IMR-90 (cell line): ENCODE measurements around the gene GAREM1. TPM values are rescaled to one million over a fixed set of nuclear protein-coding genes. Genes with fewer than 3 reads are reported as not detected.
A peak's percentile ranks its signal among the peaks of the same experiment; 100 is the strongest.

Source experiments
- ATAC-seq: fragments of 200-7000 bp; cut with Tn5 transposase; 2 replicates; pipeline ENCODE4 v1.9.1; 2020; ENCODE audit warnings: low read depth, mild to moderate bottlenecking, moderate library complexity
- BruUV-seq: library from RNA; stranded (reverse); fragments of 400-500 nt; replicated peaks from 2 replicates; lab custom pipeline; 2021; lab: Mats Ljungman, UMichigan
- CTCF ChIA-PET: fragments of 300-600 bp; formaldehyde crosslinking; extraction: SDS; loops from one replicate; lab custom pipeline; 2021; ENCODE audit warnings: antibody characterized with exemption; lab: Yijun Ruan, JAX
- POLR2A ChIA-PET: fragments of 300-600 bp; sonication (Branson Sonifier 250); formaldehyde crosslinking; loops from one replicate; lab custom pipeline; 2022; ENCODE audit warnings: antibody characterized with exemption; ENCODE audit not compliant: unreplicated experiment; lab: Charles Lee
- DNase-seq: peaks from one replicate; pipeline ENCODE4 v3.0.0; 2013
- H2AFZ ChIP-seq: replicated peaks from 2 replicates; pipeline ENCODE3; 2013; ENCODE audit warnings: low read length, mild to moderate bottlenecking; ENCODE audit not compliant: poor library complexity
- H2AK5ac ChIP-seq: 2 replicates; pipeline ENCODE4 v1.6.1; 2013; ENCODE audit warnings: low read depth, low read length, inconsistent platforms
- H2AK9ac ChIP-seq: replicated peaks from 2 replicates; pipeline ENCODE3; 2013; ENCODE audit warnings: mild to moderate bottlenecking, low read depth, low read length, moderate library complexity; ENCODE audit not compliant: poor library complexity
- H2BK120ac ChIP-seq: 2 replicates; pipeline ENCODE4 v1.6.1; 2013; ENCODE audit warnings: low read depth, low read length, inconsistent platforms
- H2BK15ac ChIP-seq: 3 replicates; pipeline ENCODE4 v1.6.1; 2013; ENCODE audit warnings: low read depth, low read length, inconsistent platforms
- H2BK20ac ChIP-seq: 2 replicates; pipeline ENCODE4 v1.6.1; 2013; ENCODE audit warnings: low read depth, mild to moderate bottlenecking, inconsistent platforms, low read length, moderate library complexity
- H2BK5ac ChIP-seq: 2 replicates; pipeline ENCODE4 v1.6.1; 2013; ENCODE audit warnings: mild to moderate bottlenecking, low read depth, low read length, inconsistent platforms; ENCODE audit not compliant: poor library complexity, severe bottlenecking
- H3K14ac ChIP-seq: replicated peaks from 2 replicates; pipeline ENCODE4 v1.6.1; 2013; ENCODE audit warnings: low read depth, low read length, inconsistent platforms
- H3K18ac ChIP-seq: 2 replicates; pipeline ENCODE4 v1.6.1; 2013; ENCODE audit warnings: low read depth, low read length, control low read depth
- H3K23ac ChIP-seq: 2 replicates; pipeline ENCODE4 v1.6.1; 2013; ENCODE audit warnings: low read depth, low read length, inconsistent platforms
- H3K27ac ChIP-seq: 2 replicates; pipeline ENCODE4 v1.5.1; 2013; ENCODE audit warnings: mild to moderate bottlenecking, control low read depth, low read length; ENCODE audit not compliant: insufficient read depth
- H3K27me3 ChIP-seq: 2 replicates; pipeline ENCODE4 v1.6.1; 2013; ENCODE audit warnings: low read length; ENCODE audit not compliant: control insufficient read depth, insufficient read depth
- H3K36me3 ChIP-seq: 2 replicates; pipeline ENCODE4 v1.6.1; 2013; ENCODE audit warnings: low read length, mixed read lengths; ENCODE audit not compliant: control insufficient read depth, insufficient read depth
- H3K4ac ChIP-seq: 2 replicates; pipeline ENCODE4 v1.6.1; 2013; ENCODE audit warnings: low read depth, low read length, inconsistent platforms
- H3K4me1 ChIP-seq: 2 replicates; pipeline ENCODE4 v1.6.1; 2013; ENCODE audit warnings: low read length, mixed read lengths; ENCODE audit not compliant: control insufficient read depth, insufficient read depth
- H3K4me2 ChIP-seq: 2 replicates; pipeline ENCODE4 v1.6.1; 2013; ENCODE audit warnings: low read depth, mild to moderate bottlenecking, control low read depth, low read length, moderate library complexity
- H3K4me3 ChIP-seq: 2 replicates; pipeline ENCODE4 v1.5.1; 2013; ENCODE audit warnings: low read depth, mild to moderate bottlenecking, control low read depth, low read length, moderate library complexity; ENCODE audit not compliant: insufficient read depth
- H3K56ac ChIP-seq: 2 replicates; pipeline ENCODE4 v1.6.1; 2013; ENCODE audit warnings: low read length, inconsistent platforms; ENCODE audit not compliant: insufficient read depth; ENCODE audit errors: extremely low read depth
- H3K79me1 ChIP-seq, 2 experiments: 2 replicates each; pipeline ENCODE4 v1.6.1; 2013; ENCODE audit warnings: low read length in 2 of 2, inconsistent platforms in 1 of 2, low read depth in 1 of 2
- H3K9ac ChIP-seq: 2 replicates; pipeline ENCODE4 v1.6.1; 2013; ENCODE audit warnings: low read depth, low read length, control low read depth
- H3K9me1 ChIP-seq: 2 replicates; pipeline ENCODE4 v1.6.1; 2013; ENCODE audit warnings: low read length, inconsistent platforms; ENCODE audit not compliant: insufficient read depth
- H3K9me3 ChIP-seq: 2 replicates; pipeline ENCODE4 v1.6.1; 2013; ENCODE audit warnings: low read length; ENCODE audit not compliant: control insufficient read depth, insufficient read depth
- H4K20me1 ChIP-seq: 2 replicates; pipeline ENCODE4 v1.6.1; 2013; ENCODE audit warnings: low read length, inconsistent platforms; ENCODE audit not compliant: insufficient read depth
- H4K5ac ChIP-seq: 2 replicates; pipeline ENCODE4 v1.6.1; 2013; ENCODE audit warnings: mild to moderate bottlenecking, low read depth, low read length, control low read depth
- H4K8ac ChIP-seq, 2 experiments: 2 replicates each; pipeline ENCODE4 v1.6.1; 2013; ENCODE audit warnings: low read depth in 2 of 2, low read length in 2 of 2, control low read depth in 1 of 2, inconsistent platforms in 1 of 2
- H4K91ac ChIP-seq: 2 replicates; pipeline ENCODE4 v1.6.1; 2013; ENCODE audit warnings: low read depth, low read length, inconsistent platforms; ENCODE audit not compliant: insufficient read depth
- BHLHE40 ChIP-seq: fragments of 150-350 bp; IDR thresholded peaks from 2 replicates; pipeline ENCODE4 v1.6.1; 2016; ENCODE audit warnings: mild to moderate bottlenecking, low read depth, low read length
- CEBPB ChIP-seq: IDR thresholded peaks from 2 replicates; pipeline ENCODE4 v1.6.1; 2012; ENCODE audit warnings: low read depth, low read length, improper control_type of control experiment
- CHD1 ChIP-seq: IDR thresholded peaks from 2 replicates; pipeline ENCODE4 v1.6.1; 2012; ENCODE audit warnings: low read depth, low read length, improper control_type of control experiment
- RCOR1 ChIP-seq: IDR thresholded peaks from 2 replicates; pipeline ENCODE4 v1.6.1; 2012; ENCODE audit warnings: mild to moderate bottlenecking, low read length, improper control_type of control experiment; ENCODE audit not compliant: insufficient replicate concordance
- USF2 ChIP-seq: fragments of 150-350 bp; IDR thresholded peaks from 2 replicates; pipeline ENCODE4 v1.6.1; 2017; ENCODE audit warnings: mild to moderate bottlenecking, antibody characterized with exemption, low read length, low read depth
- WGBS, 2 experiments: methylation state at CpG; one replicate each; pipeline versions ENCODE4 v1.1.5 to v1.1.7; 2013; ENCODE audit warnings: missing lambda C conversion rate in 2 of 2; ENCODE audit not compliant: insufficient read length in 1 of 2; ENCODE audit errors: extremely low coverage in 2 of 2; 5-methylcytosine and 5-hydroxymethylcytosine counted together
- dilution Hi-C: fragments of 300-500 bp; cut with HindIII; formaldehyde crosslinking; loops from one replicate; pipeline ENCODE4 v1.14.3; 2018; ENCODE audit warnings: low sequenced_read_pairs; ENCODE audit not compliant: unreplicated experiment
- in situ Hi-C: fragments of 300-500 bp; cut with MboI; formaldehyde crosslinking; loops from 3 replicates; pipeline ENCODE4 v1.14.3; 2019; ENCODE audit warnings: low sequenced_read_pairs, inconsistent platforms, mixed read lengths
- intact Hi-C: fragments of 100-400 bp; cut with micrococcal nuclease; formaldehyde crosslinking; loops from 2 replicates; pipeline ENCODE4 v1.10.0; 2022
- polyA plus RNA-seq, 3 experiments: library from polyadenylated mRNA; depleted of rRNA; stranded (reverse); fragments of >200 nt; gene quantifications; 2 replicates each; pipeline ENCODE4 v1.2.3, GENCODE V29; 2012; ENCODE audit warnings: low replicate concordance in 1 of 3
- total RNA-seq: library from RNA; depleted of rRNA; stranded (reverse); fragments of >200 nt; gene quantifications from 2 replicates; pipeline ENCODE4 v1.2.3, GENCODE V29; 2012

GAREM1 gene
- total and polyA plus RNA-seq, 2 of the 4 experiments (the other 2 are of a cell fraction): 1.4 to 2.3 TPM

GRCh38 chr18:32480581-32480980, 9.9 kb upstream of the GAREM1 start:
- no peak overlapping the region for H2BK120ac ChIP-seq
- no peaks in the 10 kb centered on the region for H3K9me1 ChIP-seq
- H2BK15ac ChIP-seq: no peak overlapping the region
- ATAC-seq (no peak), DNase-seq (peak; percentile 13)
- H2BK20ac ChIP-seq: no peak overlapping the region
- no peak overlapping the region for H3K56ac ChIP-seq
- no peaks in the 10 kb centered on the region for H3K36me3 ChIP-seq
- no peak overlapping the region for H3K4me2 ChIP-seq
- H3K14ac ChIP-seq: no peak overlapping the region
- in situ Hi-C loops (no loop called here), intact Hi-C loops (no loop called here), dilution Hi-C loops (no loop called here)
- H3K4ac ChIP-seq: no peak overlapping the region
- H4K5ac ChIP-seq: no peak overlapping the region
- no TSS peak for BruUV-seq
- H2BK5ac ChIP-seq: no peak overlapping the region
- H3K9me3 ChIP-seq: no peaks in the 10 kb centered on the region
- H3K79me1 ChIP-seq: no peaks in the 10 kb centered on the region
- no peaks in the 10 kb centered on the region for H4K20me1 ChIP-seq
- no peak overlapping the region for H3K18ac ChIP-seq
- no peak overlapping the region for H4K91ac ChIP-seq
- H3K27me3 ChIP-seq: peaks cover 8% of the 10 kb centered on the region
- no peak overlapping the region for H3K27ac ChIP-seq
- ChIA-PET POLR2A (no interaction called here), CTCF (interaction anchor here (0.7 kb wide), 1 partner anchor 332 kb away, joined by 3 read pairs; no protein-coding TSS in a partner anchor)
- WGBS, 2 experiments: no CpG with 5 or more reads among the region's 1 CpG
- no peak overlapping the region for H3K9ac ChIP-seq
- no peak overlapping the region for H2AK5ac ChIP-seq
- no peak overlapping the region for H3K23ac ChIP-seq
- no peak for TF ChIP-seq CHD1
- no peak for TF ChIP-seq RCOR1
- no peak for TF ChIP-seq CEBPB
- TF ChIP-seq USF2: no peak
- no peak for TF ChIP-seq BHLHE40
- H3K4me1 ChIP-seq: no peaks in the 10 kb centered on the region
- H3K4me3 ChIP-seq: no peak overlapping the region
- H2AFZ ChIP-seq: no peak overlapping the region
- no peak overlapping the region for H2AK9ac ChIP-seq
- no peak overlapping the region for H4K8ac ChIP-seq
